GM12878 (cell line): Measurements from ENCODE around the gene DNAAF2. TPM values are rescaled to one million over a fixed set of nuclear protein-coding genes. Genes with fewer than 3 reads are reported as not detected.

Source experiments
- ATAC-seq: fragments of 200-7000 bp; cut with Tn5 transposase; 3 replicates; pipeline ENCODE4 v1.9.1; 2020; ENCODE audit warnings: mild to moderate bottlenecking, moderate library complexity
- BruUV-seq: library from RNA; stranded (reverse); fragments of 400-500 nt; replicated peaks from 2 replicates; lab custom pipeline; 2021; lab: Mats Ljungman, UMichigan
- CTCF ChIA-PET: fragments of 300-600 bp; sonication (Branson Sonifier 250); formaldehyde crosslinking; extraction: SDS; loops from one replicate; lab custom pipeline; 2021; ENCODE audit warnings: inconsistent platforms; lab: Yijun Ruan, JAX
- POLR2A ChIA-PET: fragments of 350-600 bp; formaldehyde crosslinking; extraction: SDS; loops from one replicate; lab custom pipeline; 2021; ENCODE audit warnings: inconsistent platforms; lab: Charles Lee
- RAD21 ChIA-PET: fragments of 300-600 bp; sonication (Branson Sonifier 250); formaldehyde crosslinking; loops from one replicate; lab custom pipeline; 2023; ENCODE audit warnings: antibody characterized with exemption; ENCODE audit not compliant: unreplicated experiment; lab: Charles Lee
- SMC1A ChIA-PET: fragments of 300-600 bp; sonication (Branson Sonifier 250); formaldehyde crosslinking; loops from one replicate; lab custom pipeline; 2023; ENCODE audit not compliant: unreplicated experiment, uncharacterized antibody; lab: Charles Lee
- DNase-seq: peaks from one replicate; pipeline ENCODE4 v3.0.0-alpha.2; 2011; ENCODE audit warnings: low read depth, low spot score
- FAIRE-seq: peaks from 3 replicates; lab custom pipeline; 2011; peaks lifted over from hg19 to GRCh38; lab: Jason Lieb, UNC
- H2AFZ ChIP-seq: 2 replicates; pipeline ENCODE4 v1.6.0; 2011; ENCODE audit warnings: low read depth, low read length, control low read depth; ENCODE audit not compliant: control insufficient read depth
- H3K27ac ChIP-seq: 2 replicates; pipeline ENCODE4 v1.5.1; 2011; ENCODE audit warnings: control low read depth; ENCODE audit not compliant: control insufficient read depth, insufficient read depth
- H3K27me3 ChIP-seq, 2 experiments: replicated peaks in 1 of 2; 2 replicates each; pipeline versions ENCODE4 v1.6.0 to v1.6.1; 2011; ENCODE audit warnings: low read length in 1 of 2; ENCODE audit not compliant: control insufficient read depth in 2 of 2, insufficient read depth in 2 of 2
- H3K36me3 ChIP-seq, 2 experiments: 2 replicates each; pipeline ENCODE4 v1.5.1; 2011; ENCODE audit warnings: low read length in 1 of 2; ENCODE audit not compliant: control insufficient read depth in 2 of 2, insufficient read depth in 2 of 2
- H3K4me1 ChIP-seq: 2 replicates; pipeline ENCODE4 v1.6.1; 2011; ENCODE audit warnings: mild to moderate bottlenecking, low read length, moderate library complexity, mixed read lengths; ENCODE audit not compliant: control insufficient read depth, insufficient read depth
- H3K4me2 ChIP-seq: 2 replicates; pipeline ENCODE4 v1.6.0; 2011; ENCODE audit warnings: control low read depth; ENCODE audit not compliant: control insufficient read depth, insufficient read depth
- H3K4me3 ChIP-seq: fragments of 200-600 bp; sonication (generic); 2 replicates; pipeline ENCODE4 v1.5.1; 2016
- H3K79me2 ChIP-seq: 2 replicates; pipeline ENCODE4 v1.6.0; 2011; ENCODE audit warnings: low read length; ENCODE audit not compliant: control insufficient read depth, insufficient read depth
- H3K9ac ChIP-seq: 2 replicates; pipeline ENCODE4 v1.8.0; 2011; ENCODE audit warnings: low read length, control low read depth, mixed read lengths; ENCODE audit not compliant: control insufficient read depth, insufficient read depth
- H3K9me3 ChIP-seq: replicated peaks from 3 replicates; pipeline ENCODE4 v1.5.1; 2011; ENCODE audit warnings: mild to moderate bottlenecking, low read length; ENCODE audit not compliant: control insufficient read depth, insufficient read depth
- H4K20me1 ChIP-seq: 2 replicates; pipeline ENCODE4 v1.6.0; 2011; ENCODE audit not compliant: control insufficient read depth, insufficient read depth
- IRF5 ChIP-seq: fragments of 450-650 bp; IDR thresholded peaks from 2 replicates; pipeline ENCODE4 v1.6.1; 2017; ENCODE audit warnings: borderline replicate concordance
- KDM1A ChIP-seq: fragments of 200-600 bp; sonication (generic); IDR thresholded peaks from 2 replicates; pipeline ENCODE4 v1.6.1; 2016; ENCODE audit warnings: borderline replicate concordance
- KLF5 ChIP-seq: fragments of 450-650 bp; IDR thresholded peaks from 2 replicates; pipeline ENCODE4 v1.6.1; 2014; ENCODE audit warnings: mild to moderate bottlenecking; ENCODE audit not compliant: partially characterized antibody
- MEF2A ChIP-seq: IDR thresholded peaks from 2 replicates; pipeline ENCODE4 v1.6.1; 2011; ENCODE audit warnings: low read depth, mild to moderate bottlenecking, low read length, moderate library complexity; ENCODE audit not compliant: insufficient read depth
- TBL1XR1 ChIP-seq: IDR thresholded peaks from 2 replicates; pipeline ENCODE4 v1.6.1; 2012; ENCODE audit warnings: low read depth, low read length, improper control_type of control experiment
- TCF12 ChIP-seq: IDR thresholded peaks from 2 replicates; pipeline ENCODE4 v1.6.1; 2011; ENCODE audit warnings: low read depth, mild to moderate bottlenecking, low read length
- YBX1 ChIP-seq: fragments of 450-650 bp; IDR thresholded peaks from 2 replicates; pipeline ENCODE4 v1.6.1; 2016; ENCODE audit warnings: antibody characterized with exemption
- WGBS: methylation state at CpG from one replicate; pipeline ENCODE4 v1.1.6; 2016; ENCODE audit warnings: low lambda C conversion rate; ENCODE audit not compliant: insufficient replicate concordance, insufficient coverage; ENCODE audit errors: missing lambda C conversion rate; 5-methylcytosine and 5-hydroxymethylcytosine counted together
- in situ Hi-C: fragments of 300-500 bp; cut with MboI; formaldehyde crosslinking; loops from 9 replicates; pipeline ENCODE4 v1.14.3; 2018; ENCODE audit warnings: mixed read lengths
- intact Hi-C: fragments of 100-400 bp; cut with micrococcal nuclease; formaldehyde crosslinking; loops from one replicate; pipeline ENCODE4 v1.14.2; 2022; ENCODE audit not compliant: unreplicated experiment
- polyA plus RNA-seq, 11 experiments: library from polyadenylated mRNA; depleted of rRNA in 4 of 11; unstranded in 6 of 11; stranded (reverse) in 5 of 11; fragments of >200 nt; fragmentation: Nextera tagmentation in 4 of 11; fragmentation: Illumina TruSeq in 1 of 11; extraction: Ambion mirVana in 4 of 11; extraction: Trizol in 1 of 11; gene quantifications; 1 replicate in 1 of 11; 2 replicates in 10 of 11; pipeline versions ENCODE4 v1.2.1 to v1.2.3, GENCODE V29; 2011 to 2016; ENCODE audit warnings: inconsistent platforms in 2 of 11, missing spikeins in 2 of 11, low read depth in 1 of 11
- total RNA-seq, 4 experiments: library from RNA; depleted of rRNA in 3 of 4; stranded (reverse); fragments of >200 nt in 3 of 4; fragmentation: Illumina TruSeq in 1 of 4; extraction: Trizol in 1 of 4; gene quantifications; 2 replicates each; pipeline versions ENCODE4 v1.2.1 to v1.2.3, GENCODE V29; 2013 to 2021
- TF ChIP-seq, protein P1 (sequence below): fragments of 450-650 bp; conservative IDR thresholded peaks from 2 replicates; pipeline ENCODE4 v1.6.1; 2017; ENCODE audit warnings: mild to moderate bottlenecking, moderate library complexity

Gene DNAAF2
- total and polyA plus RNA-seq, 10 of the 15 experiments (the other 5 are each of a cell fraction or from before 2014, with no cell fraction given) = 5.7 to 24.7 (median 10.8) TPM

GRCh38 chr14:49612671-49613070, 22.4 kb downstream of the DNAAF2 start:
- Histone ChIP-seq H3K4me2 (no peak overlapping the region), H3K27ac (no peak overlapping the region), H3K9me3 (no peaks in the 10 kb centered on the region), H3K36me3 (peaks cover 0 to 11% of the 10 kb centered on the region in 2 experiments; a peak in 3 of 4 replicates), H3K79me2 (peaks cover 18% of the 10 kb centered on the region), H4K20me1 (no peaks in the 10 kb centered on the region), H3K4me1 (no peaks in the 10 kb centered on the region), H3K9ac (no peak overlapping the region), H3K4me3 (no peak overlapping the region), H3K27me3 (no peaks in the 10 kb centered on the region), H2AFZ (no peak overlapping the region)
- in situ Hi-C loops = no loop called here
- intact Hi-C loops = no loop called here
- TF ChIP-seq KDM1A (no peak), MEF2A (no peak), TBL1XR1 (no peak), IRF5 (no peak), TCF12 (no peak), YBX1 (no peak), KLF5 (no peak)
- TF ChIP-seq, protein P1, sequence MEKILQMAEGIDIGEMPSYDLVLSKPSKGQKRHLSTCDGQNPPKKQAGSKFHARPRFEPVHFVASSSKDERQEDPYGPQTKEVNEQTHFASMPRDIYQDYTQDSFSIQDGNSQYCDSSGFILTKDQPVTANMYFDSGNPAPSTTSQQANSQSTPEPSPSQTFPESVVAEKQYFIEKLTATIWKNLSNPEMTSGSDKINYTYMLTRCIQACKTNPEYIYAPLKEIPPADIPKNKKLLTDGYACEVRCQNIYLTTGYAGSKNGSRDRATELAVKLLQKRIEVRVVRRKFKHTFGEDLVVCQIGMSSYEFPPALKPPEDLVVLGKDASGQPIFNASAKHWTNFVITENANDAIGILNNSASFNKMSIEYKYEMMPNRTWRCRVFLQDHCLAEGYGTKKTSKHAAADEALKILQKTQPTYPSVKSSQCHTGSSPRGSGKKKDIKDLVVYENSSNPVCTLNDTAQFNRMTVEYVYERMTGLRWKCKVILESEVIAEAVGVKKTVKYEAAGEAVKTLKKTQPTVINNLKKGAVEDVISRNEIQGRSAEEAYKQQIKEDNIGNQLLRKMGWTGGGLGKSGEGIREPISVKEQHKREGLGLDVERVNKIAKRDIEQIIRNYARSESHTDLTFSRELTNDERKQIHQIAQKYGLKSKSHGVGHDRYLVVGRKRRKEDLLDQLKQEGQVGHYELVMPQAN = no peak
- FAIRE-seq = no peak
- SMC1A ChIA-PET = interaction anchor here (1.5 to 1.7 kb wide), 2 partner anchors 12 to 151 kb away, joined by 3 to 4 read pairs; no protein-coding TSS in a partner anchor
- CTCF ChIA-PET = interaction anchor here (0.6 to 1.1 kb wide), 2 partner anchors 25 to 28 kb away, joined by 3 to 4 read pairs; no protein-coding TSS in a partner anchor
- DNase-seq = no peak
- RAD21 ChIA-PET = interaction anchor here (1.1 to 1.5 kb wide), 2 partner anchors 8 to 11 kb away, joined by 4 to 5 read pairs; partner anchors contain the start of genes MGAT2 and RPL36AL
- 96% methylated on average over 8 of the region's 8 CpGs for WGBS
- no peak for ATAC-seq
- POLR2A ChIA-PET = interaction anchor here (0.8 kb wide), 1 partner anchor 8 kb away, joined by 4 read pairs; the partner anchor contains the start of genes MGAT2 and RPL36AL
- no TSS peak for BruUV-seq
